Measurements from ENCODE around the gene COL3A1.
A peak's percentile ranks its signal among the peaks of the same experiment; 100 is the strongest.

The COL3A1 gene

DNA sequence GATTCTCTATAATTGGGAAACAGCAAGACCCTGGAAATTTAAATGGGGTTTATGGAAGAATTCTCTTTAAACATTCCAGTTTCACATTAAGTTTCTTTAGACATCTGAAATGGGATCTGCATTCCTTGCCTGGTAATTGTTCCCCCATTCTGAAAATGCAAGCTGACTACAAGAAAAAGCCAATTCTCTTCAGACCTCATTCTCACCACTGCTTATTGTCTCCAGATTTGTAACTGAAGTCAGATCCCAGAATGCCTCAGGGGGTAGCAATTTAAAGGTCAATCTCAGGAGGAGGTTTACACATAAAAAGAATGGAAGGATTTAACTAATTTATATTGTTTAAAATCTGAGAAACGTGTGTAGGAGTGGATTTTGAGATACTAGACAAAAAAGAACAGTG lies 41.2 kb downstream of the COL3A1 start:
- no peak for DNase-seq
- no peak for TF ChIP-seq POLR2A (IDR thresholded peaks at IDR 0.05; ENCODE audit: low read length)
- TF ChIP-seq GATA1 (IDR thresholded peaks at IDR 0.05; ENCODE audit: low read depth, low read length): no peak

DNA sequence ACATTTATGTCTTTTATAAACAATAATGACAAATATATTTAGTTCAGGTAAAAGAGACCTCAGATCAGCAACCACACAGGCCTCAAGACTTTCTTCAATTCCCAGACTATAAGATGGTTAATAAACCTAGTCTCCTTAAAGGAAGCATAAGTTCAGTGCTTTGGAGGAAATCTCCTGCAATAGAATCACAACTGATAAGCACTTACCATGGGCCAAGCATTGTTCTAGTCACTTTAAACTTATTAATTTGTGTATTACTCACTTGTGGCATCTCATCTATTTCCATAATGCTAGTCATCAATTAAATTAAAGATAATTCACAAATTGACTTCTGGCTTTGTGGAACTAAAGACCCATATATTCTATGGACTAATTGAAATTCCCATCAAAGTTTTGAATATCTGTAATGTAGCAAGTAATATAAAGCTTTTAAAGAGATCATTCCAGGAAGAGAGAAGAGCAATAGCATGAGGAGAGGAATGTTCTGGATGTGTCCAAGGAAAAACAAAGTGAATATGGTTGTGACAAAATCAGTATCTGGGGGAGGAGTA lies 42.2 kb downstream of the COL3A1 start:
- DNase-seq: no peak
- TF ChIP-seq GATA1 (IDR thresholded peaks at IDR 0.05; ENCODE audit: low read depth, low read length) (no peak), POLR2A (IDR thresholded peaks at IDR 0.05; ENCODE audit: low read length) (no peak)

GRCh38 chr2:189018631-189019030 lies 44.5 kb downstream of the COL3A1 start:
- DNase-seq: no peak
- no peak for TF ChIP-seq GATA1 (IDR thresholded peaks at IDR 0.05; ENCODE audit: low read depth, low read length)
- no peak for TF ChIP-seq POLR2A (IDR thresholded peaks at IDR 0.05; ENCODE audit: low read length)

DNA sequence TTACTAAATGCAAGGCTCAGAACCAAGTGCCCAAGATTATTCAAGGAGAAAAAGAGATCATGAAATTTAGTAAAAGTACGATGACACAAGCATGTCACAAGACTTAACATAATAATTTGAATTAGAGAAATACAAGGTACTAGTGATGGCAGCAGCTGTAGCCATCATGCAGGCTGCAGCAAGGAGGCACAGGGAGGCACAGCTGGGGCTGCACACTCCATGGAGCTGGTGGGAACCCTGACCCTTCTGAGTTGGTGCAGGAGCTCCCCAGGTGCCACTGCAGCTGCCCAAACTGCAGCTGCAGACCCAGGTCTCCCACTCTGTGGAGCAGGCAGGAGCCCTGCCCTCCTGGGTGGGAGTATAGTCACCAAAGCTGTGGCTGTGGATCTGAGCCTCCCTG lies 46.0 kb downstream of the COL3A1 start:
- TF ChIP-seq GATA1 (IDR thresholded peaks at IDR 0.05; ENCODE audit: low read depth, low read length) (no peak), POLR2A (IDR thresholded peaks at IDR 0.05; ENCODE audit: low read length) (no peak)
- DNase-seq: no peak

DNA sequence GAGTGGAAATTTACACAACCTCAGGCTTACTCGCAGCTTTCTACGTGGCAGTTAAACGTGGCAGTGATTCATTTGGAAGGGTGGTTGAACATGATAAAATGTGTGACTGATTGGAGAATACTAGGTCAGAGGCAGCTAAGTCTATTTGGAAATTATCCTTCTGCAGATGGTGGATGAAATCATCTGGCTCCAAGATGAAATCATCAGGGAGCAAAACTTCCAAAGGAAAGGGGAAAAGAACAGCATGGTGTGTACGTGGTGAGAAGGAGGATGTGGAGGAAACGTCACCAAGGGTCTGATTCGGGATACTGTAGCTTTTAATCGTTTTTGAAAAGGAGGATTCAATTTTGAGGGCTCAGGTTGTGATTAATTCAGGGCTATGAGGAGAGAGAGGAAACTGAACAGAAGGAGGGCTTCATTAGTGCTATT lies 47.9 kb downstream of the COL3A1 start:
- TF ChIP-seq POLR2A (IDR thresholded peaks at IDR 0.05; ENCODE audit: low read length) (no peak), GATA1 (IDR thresholded peaks at IDR 0.05; ENCODE audit: low read depth, low read length) (no peak)
- DNase-seq: no peak

GRCh38 chr2:189022492-189022891 lies 48.3 kb downstream of the COL3A1 start:
- no peak for TF ChIP-seq POLR2A (IDR thresholded peaks at IDR 0.05; ENCODE audit: low read length)
- TF ChIP-seq GATA1 (IDR thresholded peaks at IDR 0.05; ENCODE audit: low read depth, low read length): no peak
- no peak for DNase-seq

DNA sequence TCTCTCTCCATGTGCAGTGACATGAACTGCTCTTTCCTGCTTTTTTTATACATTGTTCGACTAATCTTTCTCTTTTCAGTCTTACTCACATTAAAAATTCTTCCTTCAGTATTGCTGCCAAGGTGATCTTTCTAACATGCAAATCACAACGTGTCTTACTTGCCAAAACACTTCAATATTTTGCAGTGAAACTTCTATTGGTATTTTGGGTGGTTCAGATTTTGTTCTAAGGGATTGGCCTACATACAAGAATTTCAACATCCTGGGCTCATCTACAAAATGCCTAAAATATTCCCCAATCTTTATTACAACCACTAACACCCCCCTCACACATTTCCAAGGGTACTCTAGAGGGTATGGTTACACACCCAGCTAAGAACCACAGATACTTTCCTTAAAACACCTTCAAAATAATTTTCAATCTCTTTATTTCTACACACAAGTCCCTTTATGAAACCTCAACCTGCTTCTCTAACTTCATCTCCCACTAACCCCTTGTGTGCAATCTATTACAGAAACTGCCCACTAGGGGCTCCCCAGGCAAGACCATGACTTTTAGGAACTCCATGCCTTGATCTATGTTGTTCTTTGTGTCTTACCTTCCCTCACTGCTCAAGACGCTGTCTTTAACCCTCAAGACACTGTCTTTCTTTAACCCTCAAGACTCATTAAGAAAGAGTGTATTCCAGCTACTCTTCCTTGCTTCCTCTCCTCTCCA lies 50.9 kb downstream of the COL3A1 start:
- DNase-seq: peak in 1 of 2 experiments; percentile 13
- TF ChIP-seq GATA1 (IDR thresholded peaks at IDR 0.05; ENCODE audit: low read depth, low read length): no peak

DNA sequence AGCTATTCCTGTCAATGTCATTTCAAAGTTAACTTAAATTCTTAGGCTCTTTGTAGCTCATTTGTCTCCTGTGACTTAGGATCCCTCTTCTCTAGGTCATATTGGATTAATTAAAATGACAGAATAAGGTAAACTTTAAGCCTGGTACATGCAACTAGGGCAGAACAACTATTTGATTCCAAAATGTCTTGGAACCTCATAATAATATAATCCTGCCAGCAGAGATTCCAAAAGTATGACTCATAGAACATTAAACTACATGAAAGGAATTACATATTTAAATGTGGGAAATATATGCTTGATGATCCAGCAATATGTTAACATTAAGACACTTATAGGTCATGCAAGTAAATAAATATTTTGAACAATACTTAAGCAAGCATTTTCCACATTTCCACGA lies 63.3 kb downstream of the COL3A1 start:
- TF ChIP-seq POLR2A (IDR thresholded peaks at IDR 0.05; ENCODE audit: low read length): no peak
- TF ChIP-seq GATA1 (IDR thresholded peaks at IDR 0.05; ENCODE audit: low read depth, low read length): no peak
- DNase-seq: no peak

DNA sequence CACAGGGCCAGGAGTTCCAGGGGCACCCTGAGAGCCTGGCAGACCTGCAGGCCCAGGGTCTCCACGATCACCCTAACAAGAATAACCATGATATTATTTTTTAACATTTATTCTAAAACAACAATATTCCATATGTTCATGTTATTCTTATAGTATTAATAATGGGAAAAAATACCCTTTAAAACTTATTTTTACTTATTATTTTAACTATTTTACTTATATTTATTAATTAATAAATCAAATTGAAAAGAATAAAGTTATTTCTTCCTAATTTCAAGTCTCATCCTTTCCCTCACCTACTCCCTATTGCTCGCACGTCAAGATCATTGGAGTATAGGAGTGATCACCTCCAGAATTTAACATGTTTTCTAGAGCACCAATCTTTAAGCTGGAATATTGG lies 71.7 kb downstream of the COL3A1 start:
- TF ChIP-seq POLR2A (IDR thresholded peaks at IDR 0.05; ENCODE audit: low read length) (no peak), GATA1 (IDR thresholded peaks at IDR 0.05; ENCODE audit: low read depth, low read length) (no peak)
- no peak for DNase-seq

DNA sequence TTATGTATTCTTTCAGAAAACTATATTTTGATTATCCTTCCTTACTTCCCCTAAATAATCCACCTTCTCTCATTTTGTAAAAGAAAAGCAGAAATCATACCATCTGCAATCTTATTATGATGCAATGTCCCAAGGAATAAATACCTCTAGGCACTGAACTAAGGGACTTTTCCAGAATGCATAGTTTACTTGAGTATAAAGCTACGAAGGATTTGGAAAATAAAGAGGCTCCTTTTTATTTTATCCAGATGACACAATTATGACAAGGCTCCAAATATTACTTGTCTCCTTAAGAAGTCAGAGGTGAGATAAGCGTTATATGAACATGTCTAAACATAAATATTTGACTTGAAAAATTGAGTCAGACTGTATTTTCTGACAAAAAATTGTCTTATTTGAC lies 72.1 kb downstream of the COL3A1 start:
- DNase-seq: no peak
- TF ChIP-seq GATA1 (IDR thresholded peaks at IDR 0.05; ENCODE audit: low read depth, low read length): no peak

GRCh38 chr2:189047171-189047888 lies 73.2 kb downstream of the COL3A1 start:
- TF ChIP-seq GATA1 (IDR thresholded peaks at IDR 0.05; ENCODE audit: low read depth, low read length) (no peak), POLR2A (IDR thresholded peaks at IDR 0.05; ENCODE audit: low read length) (no peak)
- no peak for DNase-seq

DNA sequence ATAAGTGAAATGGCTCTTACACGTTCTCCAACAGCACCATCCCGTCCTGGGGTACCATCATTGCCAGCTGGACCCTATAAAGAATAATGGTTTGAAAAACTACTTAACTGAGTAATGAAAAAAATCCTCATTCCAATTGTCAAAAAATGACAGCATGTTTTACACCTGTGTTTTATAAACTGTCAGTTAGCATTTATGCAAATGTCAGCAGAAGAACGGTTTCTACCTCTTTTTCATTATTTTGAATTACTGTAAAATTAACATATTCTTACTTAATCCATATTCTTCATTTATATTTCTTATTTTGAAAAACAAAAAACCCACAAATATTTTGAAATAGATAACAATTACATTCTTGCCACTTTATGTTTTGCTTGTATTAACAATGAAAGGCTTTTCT lies 74.0 kb downstream of the COL3A1 start:
- DNase-seq: no peak
- TF ChIP-seq POLR2A (IDR thresholded peaks at IDR 0.05; ENCODE audit: low read length): no peak
- no peak for TF ChIP-seq GATA1 (IDR thresholded peaks at IDR 0.05; ENCODE audit: low read depth, low read length)

GRCh38 chr2:189049709-189050164 lies 75.6 kb downstream of the COL3A1 start:
- no peak for DNase-seq
- TF ChIP-seq POLR2A (IDR thresholded peaks at IDR 0.05; ENCODE audit: low read length) (no peak), GATA1 (IDR thresholded peaks at IDR 0.05; ENCODE audit: low read depth, low read length) (no peak)

DNA sequence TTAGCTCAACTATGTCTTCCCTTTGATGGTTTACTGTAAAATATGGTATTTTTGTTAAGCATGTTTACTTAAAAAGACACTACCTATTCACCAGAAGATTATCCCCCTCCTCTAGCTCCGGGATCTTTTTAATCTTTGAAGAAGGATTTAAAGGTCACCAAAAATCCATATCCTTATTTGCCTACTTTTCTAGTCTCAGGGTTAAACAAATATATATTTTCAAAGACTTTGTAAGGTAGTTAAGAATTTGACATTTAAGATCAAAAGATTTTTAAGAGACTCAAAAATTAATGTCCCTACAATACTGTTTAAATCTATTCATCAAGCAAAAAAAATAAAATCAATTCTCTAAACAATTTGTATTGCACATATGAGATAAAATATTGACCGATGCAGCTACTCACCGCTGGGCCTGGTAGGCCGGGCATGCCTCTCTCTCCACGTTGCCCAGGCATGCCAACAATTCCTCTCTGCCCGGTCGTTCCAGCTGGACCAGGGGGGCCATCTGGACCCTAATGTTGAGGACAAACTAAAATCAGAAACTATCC lies 76.1 kb downstream of the COL3A1 start:
- TF ChIP-seq POLR2A (IDR thresholded peaks at IDR 0.05; ENCODE audit: low read length): no peak
- TF ChIP-seq GATA1 (IDR thresholded peaks at IDR 0.05; ENCODE audit: low read depth, low read length): no peak
- DNase-seq: no peak
